IPS-NIHi7 (cell line): ENCODE data around the gene TUBG1.
"Not testable (repeated sequence)": the region's sequence is repeated elsewhere in the genome, so short reads cannot be mapped to it uniquely, and the experiment has no call there.

Experiments
- DNase-seq: peaks from one replicate; pipeline ENCODE4 v3.0.0; 2012; ENCODE audit warnings: mixed read lengths; ENCODE audit errors: extremely low spot score

TUBG1 gene

DNA sequence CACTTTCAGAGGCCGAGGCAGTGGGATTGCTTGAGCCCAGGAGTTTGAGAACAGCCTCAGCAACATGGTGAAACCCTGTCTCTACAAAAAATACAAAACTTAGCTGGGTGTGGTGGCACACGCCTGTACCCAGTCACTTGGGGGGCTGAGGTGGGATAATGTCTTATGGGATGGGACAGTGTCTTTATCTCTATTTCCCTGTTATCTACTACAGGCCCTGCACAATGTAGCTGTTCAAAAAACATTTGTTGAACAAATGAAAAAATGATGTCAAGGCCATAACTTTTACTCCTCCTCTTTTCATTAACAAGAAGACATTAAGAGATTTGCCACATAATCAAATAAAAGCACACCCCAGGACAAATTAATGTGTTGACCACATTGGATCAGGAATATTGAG lies 13.8 kb downstream of the TUBG1 start:
- no peak for DNase-seq

DNA sequence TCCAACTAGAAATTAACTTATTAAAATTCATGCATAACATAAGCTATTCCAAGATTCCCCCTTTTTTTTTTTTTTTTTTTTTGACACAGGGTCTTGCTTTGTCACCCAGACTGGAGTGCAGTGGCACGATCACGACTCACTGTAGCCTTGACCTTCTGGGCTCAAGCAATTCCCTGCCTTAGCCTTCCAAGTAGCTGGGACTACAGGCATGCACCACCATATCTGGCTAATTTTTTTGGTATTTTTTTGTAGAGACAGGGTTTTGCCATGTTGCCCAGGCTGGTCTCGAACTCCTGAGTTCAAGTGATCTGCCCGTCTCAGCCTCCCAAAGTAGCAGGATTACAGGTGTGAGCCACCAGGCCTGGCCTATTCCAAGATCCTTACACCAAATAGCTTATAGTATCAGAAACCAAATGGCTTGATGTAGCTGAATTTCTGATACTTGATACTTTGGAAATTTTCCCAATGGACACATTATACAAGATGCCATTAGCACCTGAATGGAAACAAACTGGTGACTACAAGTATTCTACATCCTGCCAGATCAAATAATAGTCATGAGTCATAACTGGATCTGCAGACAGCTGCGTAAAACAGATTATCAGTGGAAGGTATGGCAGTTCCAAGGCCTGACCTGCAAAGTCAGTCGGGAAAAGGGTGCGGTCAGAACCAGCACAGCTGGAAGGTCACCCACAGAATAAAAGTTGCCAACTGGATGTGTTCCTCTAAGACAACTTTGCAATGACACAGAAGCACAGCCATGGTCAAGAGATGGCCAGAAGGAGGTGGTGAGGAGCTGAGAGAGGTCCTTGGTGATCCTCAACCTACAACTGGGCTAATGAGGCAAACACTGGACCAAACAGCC lies 14.5 kb downstream of the TUBG1 start:
- no peak for DNase-seq

DNA sequence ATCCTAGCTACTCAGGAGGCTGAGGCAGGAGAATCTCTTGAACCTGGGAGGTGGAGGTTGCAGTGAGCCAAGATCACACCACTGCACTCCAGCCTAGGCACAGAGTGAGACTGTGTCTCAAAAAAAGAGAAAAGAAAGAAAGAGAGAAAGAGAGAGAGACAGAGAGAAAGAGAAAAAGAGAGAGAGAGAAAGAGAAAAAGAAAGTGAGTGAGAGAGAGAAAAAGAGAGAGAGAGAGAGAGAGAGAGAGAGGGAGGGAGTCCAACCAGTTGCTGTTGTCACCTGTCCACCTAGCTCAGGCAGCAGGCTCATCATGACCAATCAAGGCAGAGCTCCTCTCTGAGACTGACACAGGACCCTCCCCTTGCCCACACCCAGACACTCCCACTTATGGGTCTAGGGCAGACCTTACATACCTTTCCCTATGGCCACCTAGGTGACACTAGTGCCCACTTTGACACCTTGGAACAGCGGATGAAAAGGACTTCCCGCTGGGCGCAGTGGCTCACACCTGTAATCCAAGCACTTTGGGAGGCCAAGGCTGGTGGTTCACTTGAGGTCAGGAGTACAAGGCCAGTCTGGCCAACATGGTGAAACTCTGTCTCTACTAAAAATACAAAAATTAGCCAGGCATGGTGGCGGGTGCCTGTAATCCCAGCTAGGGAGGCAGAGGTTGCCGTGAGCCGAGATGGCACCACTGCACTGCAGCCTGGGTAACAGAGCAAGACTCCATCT lies 17.7 kb downstream of the TUBG1 start:
- DNase-seq: peak; percentile 47

GRCh38 chr17:42629411-42630009 lies 20.0 kb downstream of the TUBG1 start:
- DNase-seq: no peak

- no peak for DNase-seq
These were observed 23.5 kb downstream of the TUBG1 start for GRCh38 chr17:42632949-42633444.

GRCh38 chr17:42639525-42640113 lies 30.1 kb downstream of the TUBG1 start:
- no peak for DNase-seq

GRCh38 chr17:42640121-42640520 lies 30.6 kb downstream of the TUBG1 start:
- DNase-seq: no peak

DNA sequence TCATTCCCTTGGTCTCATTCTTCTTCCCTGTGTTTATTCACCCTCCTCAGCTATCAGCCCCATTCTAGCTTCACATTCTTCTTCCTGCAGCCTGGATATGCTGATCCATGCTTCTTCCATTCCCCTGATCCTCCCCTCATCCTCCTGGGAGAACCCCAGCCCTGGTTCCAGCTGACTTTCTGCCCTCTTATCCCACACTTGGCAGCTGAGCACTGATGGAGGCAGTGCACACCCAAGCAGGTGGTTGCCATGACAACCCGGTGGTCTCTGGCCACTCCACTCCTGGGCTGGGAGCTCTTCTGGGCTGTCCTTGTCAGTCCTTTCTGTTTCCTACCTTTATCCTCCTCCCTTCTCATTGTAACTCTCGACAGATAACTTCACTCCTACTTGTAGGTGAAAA lies 32.9 kb downstream of the TUBG1 start:
- no peak for DNase-seq

DNA sequence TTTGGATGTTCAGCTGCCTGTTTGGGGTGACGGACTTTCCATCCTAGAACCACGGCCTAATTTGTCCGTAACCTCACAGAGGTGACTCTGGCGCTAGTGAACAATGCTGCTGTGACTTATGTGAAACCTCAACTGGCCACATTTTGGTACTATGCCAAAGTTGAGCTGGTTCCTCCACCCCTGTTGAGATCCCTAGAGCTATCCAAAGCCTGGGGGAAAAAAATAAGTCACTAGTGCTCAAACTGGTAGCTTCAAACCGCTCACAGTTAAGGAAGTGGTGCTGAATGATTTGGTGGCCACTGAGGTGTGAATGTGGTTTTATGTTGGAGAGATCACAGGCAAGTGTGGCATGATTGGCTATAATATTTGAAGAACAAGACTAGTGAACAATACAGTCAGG lies 38.3 kb downstream of the TUBG1 start:
- DNase-seq: no peak

DNA sequence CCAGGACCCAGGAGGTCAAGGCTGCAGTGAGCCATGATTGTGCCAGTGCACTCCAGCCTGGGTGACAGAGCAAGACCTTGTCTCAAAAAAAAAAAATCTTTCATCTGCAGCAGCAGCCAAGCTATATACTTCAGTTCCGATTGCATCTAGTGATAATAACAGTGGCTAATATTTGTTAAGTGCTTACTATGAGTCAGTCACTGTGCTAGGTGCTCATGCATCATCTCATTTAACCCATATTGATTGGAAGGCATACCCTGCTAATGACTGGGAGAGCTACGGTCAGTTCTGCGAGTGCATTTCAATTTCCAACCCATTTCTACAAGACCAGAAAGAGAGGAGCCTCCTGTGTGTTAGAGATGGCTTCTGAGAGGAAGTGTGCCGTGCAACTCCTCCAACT lies 41.9 kb downstream of the TUBG1 start:
- DNase-seq: no peak

DNA sequence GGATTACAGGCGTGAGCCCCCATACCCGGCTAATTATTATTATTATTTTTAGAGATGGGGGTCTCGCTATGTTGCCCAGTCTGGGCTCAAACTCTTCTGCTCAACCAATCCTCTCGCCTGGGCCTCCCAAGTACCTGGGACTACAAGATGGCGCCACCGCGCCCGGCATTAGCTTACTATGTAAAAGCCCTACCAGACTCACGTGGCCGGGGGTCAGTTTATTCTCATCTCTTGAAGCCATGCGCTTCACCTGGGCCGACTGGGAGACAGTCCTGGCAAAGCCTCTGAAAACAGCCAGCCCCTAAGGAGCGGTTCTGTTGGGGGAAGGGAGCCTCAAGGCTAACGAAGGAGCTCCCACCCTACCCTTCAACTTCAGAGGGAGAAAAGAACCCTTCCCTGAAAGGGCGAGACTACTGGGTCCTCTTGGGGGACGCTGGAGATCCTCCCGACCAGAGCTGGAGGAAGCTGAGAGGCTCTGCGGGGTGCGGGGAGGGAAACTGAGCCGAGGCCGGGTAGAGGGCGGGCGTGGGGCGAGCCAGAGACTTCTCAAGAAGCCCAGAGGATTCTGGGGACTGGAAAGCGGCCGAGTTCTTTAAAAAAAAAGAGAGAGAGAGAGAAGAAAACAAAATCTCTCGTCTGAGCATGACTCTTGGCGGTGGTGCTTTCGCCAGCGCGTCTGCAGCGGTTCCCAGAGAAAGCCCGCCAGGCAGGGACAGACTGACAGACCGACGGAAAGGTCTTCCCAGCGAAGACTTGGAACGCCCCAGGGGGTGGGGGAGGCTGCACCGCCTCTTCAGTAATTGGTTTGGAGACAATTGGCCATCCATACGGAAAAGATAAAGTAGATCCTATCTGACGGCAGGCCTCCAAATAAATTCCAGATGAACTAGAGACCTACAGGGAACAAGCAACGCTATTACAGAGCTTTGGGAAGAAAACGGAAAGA lies 44.0 kb downstream of the TUBG1 start:
- DNase-seq: no peak

DNA sequence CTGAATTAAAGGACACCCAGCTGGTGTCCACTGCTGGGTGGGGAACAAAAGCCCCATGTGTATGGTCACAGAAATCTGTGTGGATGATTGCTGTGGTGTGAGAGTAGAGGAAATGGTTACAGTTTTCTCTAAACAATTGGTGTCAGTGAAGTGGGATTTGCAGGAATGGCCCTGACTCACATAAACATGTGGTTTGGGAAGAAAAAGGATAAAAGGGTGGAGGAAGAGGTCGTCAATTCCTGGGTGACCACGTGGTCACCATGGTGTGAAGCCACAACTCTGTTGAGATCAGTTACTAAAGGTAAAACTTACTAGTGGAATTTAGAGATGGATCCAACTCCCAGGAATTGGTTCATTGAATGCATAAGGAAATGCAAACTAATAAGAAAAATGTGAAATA lies 46.0 kb downstream of the TUBG1 start:
- DNase-seq: no peak

GRCh38 chr17:42657824-42658588 lies 48.5 kb downstream of the TUBG1 start:
- no peak for DNase-seq

- DNase-seq: peak; percentile 97
These were observed 49.8 kb downstream of the TUBG1 start, which contains the start of gene TUBG2 for GRCh38 chr17:42659079-42659931. TUBG2 (plus strand) TSS chr17:42659284; CDS start chr17:42659504, 220 bp downstream.

GRCh38 chr17:42659932-42660274 lies 50.4 kb downstream of the TUBG1 start:
- DNase-seq: not testable (repeated sequence)

GRCh38 chr17:42660692-42661345 lies 51.3 kb downstream of the TUBG1 start:
- DNase-seq: no peak
